OCI-LY1 (cell line): ENCODE measurements around the gene ZNF319.

Source experiments
- EZH2 ChIP-seq: fragments of 200-600 bp; sonication (generic), shearing (Covaris generic); IDR thresholded peaks from 2 replicates; pipeline ENCODE4 v1.8.0; 2017; ENCODE audit warnings: borderline replicate concordance, mixed run types, mild to moderate bottlenecking, antibody characterized with exemption, low read length, moderate library complexity, mixed read lengths
- TF ChIP-seq, protein P1 (sequence below): fragments of 200-600 bp; sonication (generic), shearing (Covaris generic); IDR thresholded peaks from 2 replicates; pipeline ENCODE4 v1.5.1; 2017; ENCODE audit warnings: mild to moderate bottlenecking, antibody characterized with exemption, low read length, moderate library complexity, mixed read lengths

DNA sequence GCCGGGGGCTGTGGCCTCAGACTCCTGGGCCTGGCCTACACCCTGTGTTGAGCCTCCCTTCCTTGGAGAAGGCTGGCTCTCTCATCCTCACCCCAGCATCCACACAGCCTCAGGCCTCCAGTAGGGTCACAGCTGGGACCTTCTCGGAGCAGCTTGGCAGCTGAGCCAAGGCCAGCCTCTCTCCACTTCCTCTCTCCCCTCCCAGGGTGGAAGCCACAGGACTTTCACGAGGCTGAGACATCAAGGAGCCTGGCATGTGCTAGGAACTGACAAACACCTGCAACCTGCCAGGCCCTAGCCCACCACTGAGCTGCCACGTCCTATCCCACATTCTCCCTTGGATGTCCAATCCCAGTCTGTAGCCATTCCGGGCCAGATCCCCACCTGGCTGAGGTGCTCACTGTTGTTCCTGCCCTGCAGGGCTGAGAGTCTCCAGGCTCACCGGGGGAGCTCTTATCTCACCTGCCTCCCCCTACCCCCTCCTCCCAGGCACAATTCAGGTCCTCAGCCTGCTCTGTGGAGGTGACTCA lies 28.1 kb upstream of the ZNF319 start:
- TF ChIP-seq, protein P1, sequence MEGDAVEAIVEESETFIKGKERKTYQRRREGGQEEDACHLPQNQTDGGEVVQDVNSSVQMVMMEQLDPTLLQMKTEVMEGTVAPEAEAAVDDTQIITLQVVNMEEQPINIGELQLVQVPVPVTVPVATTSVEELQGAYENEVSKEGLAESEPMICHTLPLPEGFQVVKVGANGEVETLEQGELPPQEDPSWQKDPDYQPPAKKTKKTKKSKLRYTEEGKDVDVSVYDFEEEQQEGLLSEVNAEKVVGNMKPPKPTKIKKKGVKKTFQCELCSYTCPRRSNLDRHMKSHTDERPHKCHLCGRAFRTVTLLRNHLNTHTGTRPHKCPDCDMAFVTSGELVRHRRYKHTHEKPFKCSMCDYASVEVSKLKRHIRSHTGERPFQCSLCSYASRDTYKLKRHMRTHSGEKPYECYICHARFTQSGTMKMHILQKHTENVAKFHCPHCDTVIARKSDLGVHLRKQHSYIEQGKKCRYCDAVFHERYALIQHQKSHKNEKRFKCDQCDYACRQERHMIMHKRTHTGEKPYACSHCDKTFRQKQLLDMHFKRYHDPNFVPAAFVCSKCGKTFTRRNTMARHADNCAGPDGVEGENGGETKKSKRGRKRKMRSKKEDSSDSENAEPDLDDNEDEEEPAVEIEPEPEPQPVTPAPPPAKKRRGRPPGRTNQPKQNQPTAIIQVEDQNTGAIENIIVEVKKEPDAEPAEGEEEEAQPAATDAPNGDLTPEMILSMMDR, result no peak
- TF ChIP-seq EZH2, result no peak
